WTC11 (cell line): ENCODE results near the gene EPYC.

Experiments
- ATF3 ChIP-seq: sonication (generic); formaldehyde crosslinking; conservative IDR thresholded peaks from 2 replicates; pipeline ENCODE4 v1.8.1; 2022; ENCODE audit warnings: mild to moderate bottlenecking, missing genetic modification reagents
- CTCF ChIP-seq: fragments of 200-600 bp; IDR thresholded peaks from 2 replicates; pipeline ENCODE4 v1.8.0; 2022; ENCODE audit warnings: antibody characterized with exemption
- E2F1 ChIP-seq: sonication (generic); formaldehyde crosslinking; IDR thresholded peaks from 2 replicates; pipeline ENCODE4 v1.8.0; 2022; ENCODE audit warnings: mild to moderate bottlenecking, missing genetic modification reagents
- E2F4 ChIP-seq: sonication (generic); formaldehyde crosslinking; IDR thresholded peaks from 2 replicates; pipeline ENCODE4 v1.8.1; 2022; ENCODE audit warnings: low read depth, mild to moderate bottlenecking, moderate library complexity, missing genetic modification reagents, borderline replicate concordance
- FOXJ3 ChIP-seq: sonication (generic); formaldehyde crosslinking; IDR thresholded peaks from 2 replicates; pipeline ENCODE4 v1.9.0; 2021; ENCODE audit warnings: missing genetic modification reagents, mild to moderate bottlenecking, borderline replicate concordance
- GTF2I ChIP-seq: fragments of 250-450 bp; sonication (Bioruptor Pico); conservative IDR thresholded peaks from 2 replicates; pipeline ENCODE4 v1.4.0; 2021; ENCODE audit warnings: mild to moderate bottlenecking
- MYBL2 ChIP-seq: sonication (generic); formaldehyde crosslinking; IDR thresholded peaks from 2 replicates; pipeline ENCODE4 v1.8.1; 2023; ENCODE audit warnings: mild to moderate bottlenecking, moderate library complexity, missing genetic modification reagents
- ZNF232 ChIP-seq: sonication (generic); formaldehyde crosslinking; IDR thresholded peaks from 2 replicates; pipeline ENCODE4 v1.8.0; 2022; ENCODE audit warnings: mild to moderate bottlenecking, missing genetic modification reagents
- ZNF317 ChIP-seq: sonication (generic); formaldehyde crosslinking; IDR thresholded peaks from 2 replicates; pipeline ENCODE4 v1.8.1; 2023; ENCODE audit warnings: low read depth, mild to moderate bottlenecking, moderate library complexity, missing genetic modification reagents, borderline replicate concordance

DNA sequence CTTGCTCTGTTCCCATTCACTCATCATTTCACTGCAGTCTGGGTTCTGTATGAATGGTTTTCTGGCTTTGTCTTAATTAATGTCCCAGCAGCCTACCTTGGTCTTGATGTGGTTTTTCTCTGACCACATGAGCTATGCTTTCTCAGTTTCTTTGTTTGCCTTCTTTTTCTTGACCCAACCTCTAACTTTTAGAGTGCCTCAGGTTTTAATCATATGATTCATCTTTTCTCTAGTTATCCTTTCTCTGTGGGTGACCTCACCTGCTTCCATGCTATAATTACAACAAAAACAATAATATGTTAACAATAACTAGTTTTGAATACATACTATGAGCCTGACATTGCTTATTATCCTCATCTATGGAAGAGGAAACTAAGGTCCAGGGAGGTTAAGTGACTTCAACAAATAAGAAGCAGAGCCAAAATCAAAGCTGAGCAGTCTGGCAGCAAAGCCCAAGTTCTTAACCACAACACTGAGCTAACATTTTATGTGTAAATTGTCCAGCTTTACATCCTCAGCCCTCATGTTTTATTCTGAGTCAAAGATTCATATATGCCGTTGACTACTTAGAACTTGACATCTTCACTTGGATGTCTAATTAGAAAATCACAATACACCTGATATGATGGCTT is 4.7 kb upstream of the EPYC start:
- TF ChIP-seq GTF2I (no peak), ATF3 (CRISPR knock-in tag) (no peak), CTCF (no peak), ZNF317 (CRISPR knock-in tag) (no peak), E2F4 (CRISPR knock-in tag) (no peak), MYBL2 (CRISPR knock-in tag) (no peak), FOXJ3 (no peak), ZNF232 (CRISPR knock-in tag) (no peak), E2F1 (CRISPR knock-in tag) (no peak)
